PC-9 (cell line): ENCODE measurements around the gene PLCD4.

Source experiments
- CTCF ChIP-seq: fragments of 200-600 bp; sonication (generic); conservative IDR thresholded peaks from 2 replicates; pipeline ENCODE4 v1.6.1; 2017; ENCODE audit warnings: mixed run types, antibody characterized with exemption, mild to moderate bottlenecking, moderate library complexity
- EZH2 ChIP-seq: fragments of 200-600 bp; sonication (generic); IDR thresholded peaks from 2 replicates; pipeline ENCODE4 v1.8.0; 2017; ENCODE audit warnings: antibody characterized with exemption, low read depth

- TF ChIP-seq CTCF, result no peak
- TF ChIP-seq EZH2, result no peak
Observed at GRCh38 chr2:218622606-218623365, 15.1 kb downstream of the PLCD4 start.
